GM19193 (cell line): ENCODE measurements around the gene COQ3.

Experiments
- POLR2A ChIP-seq: IDR thresholded peaks from 4 replicates; pipeline ENCODE4 v1.6.1; 2011; ENCODE audit not compliant: insufficient read depth, insufficient read length; ENCODE audit errors: extremely low read depth

COQ3 gene

GRCh38 chr6:99350573-99350972, 43.4 kb downstream of the COQ3 start:
- no peak for TF ChIP-seq POLR2A

- TF ChIP-seq POLR2A = no peak
Observed at GRCh38 chr6:99349171-99350141, 44.5 kb downstream of the COQ3 start, which contains the start of gene FAXC. TSS of gene FAXC (minus strand) at chr6:99349674. CDS start at chr6:99349372, 302 bp downstream.

DNA sequence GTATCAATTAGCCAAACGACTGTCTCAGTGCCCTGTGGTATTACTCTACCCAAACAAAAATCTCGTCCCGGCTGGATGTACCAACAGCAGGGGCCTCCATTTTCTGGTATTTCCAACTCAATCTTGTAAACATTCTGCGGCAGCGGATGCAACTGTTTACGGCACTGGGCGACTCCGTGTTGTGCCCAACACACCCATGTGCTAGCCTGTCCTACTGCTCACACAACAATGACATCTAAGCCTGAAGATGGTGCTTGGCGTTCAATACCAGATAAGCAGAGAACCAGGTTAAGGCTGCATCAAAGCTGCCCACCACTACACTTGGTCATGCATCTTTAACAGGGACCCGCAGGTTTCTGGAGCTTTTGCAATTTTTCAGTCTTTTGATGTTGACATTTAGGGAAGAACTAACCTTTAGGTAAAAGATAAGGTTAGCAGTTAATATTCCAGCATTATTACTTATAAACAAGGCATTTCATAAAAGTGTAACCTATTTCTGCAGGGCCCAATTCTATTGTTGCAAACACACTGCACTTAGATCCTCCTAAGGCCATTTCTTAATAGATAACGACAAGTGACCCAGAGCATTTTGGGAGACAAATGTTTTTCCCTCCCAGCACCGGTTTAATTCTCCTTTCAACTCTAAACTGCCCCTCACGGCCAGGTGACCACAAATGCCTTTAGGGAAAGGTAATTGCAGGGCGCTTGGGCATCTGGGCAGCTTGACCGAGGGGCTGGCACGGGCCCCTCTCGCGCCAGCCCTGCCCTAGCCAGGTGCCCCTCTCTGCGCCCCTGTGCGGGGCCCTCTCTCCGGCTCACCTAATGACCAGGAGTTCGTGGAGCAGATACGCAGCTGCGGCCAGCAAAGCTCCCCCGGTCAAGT, 45.5 kb downstream of the COQ3 start:
- TF ChIP-seq POLR2A = no peak

DNA sequence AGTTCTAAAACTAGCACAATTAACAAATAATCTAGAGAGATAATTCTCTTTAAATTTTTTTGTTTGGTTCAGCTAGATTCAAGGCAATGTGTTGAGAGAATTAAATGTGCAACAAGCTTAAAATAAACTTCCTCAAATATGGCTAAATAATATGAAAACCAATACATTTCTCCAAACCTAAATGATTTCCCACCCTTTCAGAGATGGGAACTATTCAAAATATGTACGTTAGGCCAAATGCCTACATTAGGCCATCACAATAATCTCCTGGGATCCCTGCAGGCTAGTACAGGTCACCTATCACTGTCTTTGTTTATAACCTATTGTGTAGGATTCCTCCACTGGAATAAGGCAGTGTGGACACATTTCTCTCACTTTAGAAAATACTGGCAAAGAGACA, 46.2 kb downstream of the COQ3 start:
- no peak for TF ChIP-seq POLR2A

DNA sequence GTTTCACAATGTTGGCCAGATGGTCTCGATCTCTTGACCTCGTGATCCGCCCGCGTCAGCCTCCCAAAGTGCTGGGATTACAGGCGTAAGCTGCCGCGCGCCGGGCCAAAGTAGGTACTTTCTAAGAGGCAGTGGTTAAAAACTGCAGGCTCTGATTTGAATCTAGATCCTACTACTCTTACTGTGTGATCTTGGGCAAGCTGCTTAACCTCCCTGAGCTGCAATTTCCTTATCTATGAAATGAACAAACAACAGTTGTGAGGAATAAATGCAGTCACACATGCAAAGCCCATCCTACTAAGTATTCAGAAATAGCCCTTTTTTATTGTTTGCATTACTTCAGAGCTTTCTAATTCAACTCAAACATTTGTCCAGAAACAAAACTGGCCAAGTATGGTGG, 47.4 kb downstream of the COQ3 start:
- TF ChIP-seq POLR2A = no peak

GRCh38 chr6:99345164-99345563, 48.8 kb downstream of the COQ3 start:
- no peak for TF ChIP-seq POLR2A

- TF ChIP-seq POLR2A = no peak
Observed at GRCh38 chr6:99344289-99344688, 49.7 kb downstream of the COQ3 start.

DNA sequence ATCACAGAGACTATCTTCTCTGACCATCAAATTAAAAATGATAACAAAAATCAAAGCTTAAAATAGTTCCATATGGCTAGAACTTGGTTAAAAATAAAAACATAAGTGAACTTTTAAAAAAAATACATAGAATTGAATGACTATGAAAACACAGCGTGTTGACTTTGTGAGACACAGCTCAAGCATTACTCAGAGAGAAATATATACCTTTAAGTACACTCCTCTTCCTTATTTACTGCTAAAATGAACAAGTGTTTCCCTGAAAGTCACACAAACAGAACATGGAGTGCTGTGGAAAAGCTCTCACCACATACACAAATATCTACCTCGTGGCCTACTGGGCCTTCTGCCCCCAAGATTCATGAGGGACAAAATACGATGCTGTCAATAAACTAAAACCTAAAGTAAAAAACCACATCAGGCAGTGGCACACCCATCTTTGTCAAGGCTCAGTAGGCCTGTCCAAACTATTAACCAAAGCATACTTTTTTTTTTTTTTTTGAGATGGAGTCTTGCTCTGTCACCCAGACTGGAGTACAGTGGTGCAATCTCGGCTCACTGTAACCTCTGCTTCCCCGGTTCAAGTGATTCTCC, 52.0 kb downstream of the COQ3 start:
- no peak for TF ChIP-seq POLR2A

GRCh38 chr6:99338188-99338587, 55.8 kb downstream of the COQ3 start:
- no peak for TF ChIP-seq POLR2A

DNA sequence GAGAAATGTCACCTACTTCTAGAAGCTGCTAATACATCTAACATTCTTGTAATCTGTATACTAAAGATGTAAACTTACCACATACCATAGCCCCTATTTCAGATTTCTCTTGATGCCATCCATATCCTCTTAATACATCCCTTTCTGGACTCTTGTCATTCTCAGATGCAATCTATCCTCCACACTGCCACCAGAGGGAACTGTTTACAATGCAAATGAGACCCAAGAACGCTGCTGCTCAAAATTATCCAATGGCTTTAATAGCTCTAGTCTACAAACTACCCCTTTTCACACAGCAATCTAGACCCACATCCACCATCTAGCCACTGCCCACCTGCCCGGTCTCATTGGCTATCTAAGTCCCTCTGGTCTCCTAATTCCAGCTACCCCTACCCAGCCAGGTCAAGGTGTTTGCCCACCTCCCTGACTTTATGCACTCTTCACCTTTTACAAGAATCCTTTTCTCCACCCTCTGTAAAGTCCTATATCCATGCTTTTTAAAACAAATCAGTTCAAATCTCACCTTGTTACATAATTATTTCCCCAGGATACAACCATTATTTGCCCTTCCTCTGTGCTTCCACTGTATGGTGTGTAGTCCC, 59.4 kb downstream of the COQ3 start:
- TF ChIP-seq POLR2A = no peak

DNA sequence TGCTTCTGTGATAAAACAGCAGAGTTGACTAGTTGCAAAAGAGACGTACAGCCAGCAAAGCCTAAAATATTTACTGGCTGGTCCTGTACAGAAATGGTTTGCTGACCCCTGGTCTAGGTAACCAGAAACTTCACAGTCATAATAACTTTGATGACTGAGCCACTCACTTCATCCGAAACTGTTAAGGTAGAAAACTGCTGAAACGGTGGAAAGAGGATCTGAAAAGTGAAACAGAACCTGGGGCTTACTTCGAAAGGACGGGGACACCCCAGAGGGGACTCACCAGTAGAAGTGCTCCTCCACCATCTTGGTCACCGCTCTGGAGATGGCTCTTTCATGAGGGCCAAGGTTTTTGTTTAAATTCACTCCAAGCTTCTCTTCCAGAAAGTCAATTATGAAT, 60.9 kb downstream of the COQ3 start:
- no peak for TF ChIP-seq POLR2A

GRCh38 chr6:99331531-99331930, 62.5 kb downstream of the COQ3 start:
- no peak for TF ChIP-seq POLR2A

DNA sequence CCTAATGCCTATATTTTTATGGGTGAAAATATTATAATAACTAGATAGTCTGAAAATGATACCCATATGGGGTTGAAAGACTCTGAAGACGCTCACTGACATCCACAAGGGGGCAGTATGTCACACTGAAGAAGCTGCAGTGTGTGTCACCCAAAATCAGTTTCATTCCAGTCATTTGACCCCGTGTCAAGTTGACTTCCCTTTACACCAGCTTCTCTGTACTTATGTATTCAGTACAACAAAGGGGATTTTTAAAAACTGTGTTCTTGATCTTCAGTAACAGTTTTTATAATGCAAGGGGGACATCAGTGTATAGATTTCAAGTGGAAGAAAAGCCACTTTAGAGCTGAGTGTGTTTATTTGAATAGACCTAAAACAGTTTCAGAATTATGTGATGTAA, 63.8 kb downstream of the COQ3 start:
- no peak for TF ChIP-seq POLR2A

GRCh38 chr6:99324996-99325395, 69.0 kb downstream of the COQ3 start:
- TF ChIP-seq POLR2A = no peak
